SK-N-SH (cell line): Measurements from ENCODE around the gene EPHX1. TPM values are rescaled to one million over a fixed set of nuclear protein-coding genes. Genes with fewer than 3 reads are reported as not detected.

Source experiments
- CTCF ChIA-PET: fragments of 300-600, 350-600 bp; formaldehyde crosslinking; extraction: SDS; loops from one replicate; lab custom pipeline; 2021; lab: Yijun Ruan, JAX
- POLR2A ChIA-PET: fragments of 350-600 bp; sonication (Branson Sonifier 250); formaldehyde crosslinking; extraction: SDS; loops from one replicate; lab custom pipeline; 2020; ENCODE audit warnings: antibody characterized with exemption, inconsistent platforms; lab: Yijun Ruan, JAX
- DNase-seq: peaks from one replicate; pipeline ENCODE4 v3.0.0; 2012
- H2AFZ ChIP-seq: fragments of 200-600 bp; sonication (generic); 2 replicates; pipeline ENCODE4 v1.8.1; 2016; ENCODE audit warnings: antibody characterized with exemption, mild to moderate bottlenecking, low read depth
- H3F3A ChIP-seq: fragments of 200-600 bp; sonication (generic); replicated peaks from 2 replicates; pipeline ENCODE3; 2016; ENCODE audit warnings: antibody characterized with exemption, mild to moderate bottlenecking; ENCODE audit not compliant: insufficient read depth
- H3K27ac ChIP-seq, 2 experiments: fragments of 200-500 bp in 1 of 2; fragments of 200-600 bp in 1 of 2; sonication (Bioruptor generic) in 1 of 2; sonication (generic), shearing (Covaris generic) in 1 of 2; 2 replicates each; pipeline versions ENCODE4 v1.5.1 to v1.6.1; 2014 to 2016; ENCODE audit warnings: low read depth in 2 of 2, inconsistent platforms in 1 of 2, low read length in 1 of 2, mild to moderate bottlenecking in 1 of 2, mixed read lengths in 1 of 2
- H3K27me3 ChIP-seq: fragments of 200-600 bp; sonication (generic), shearing (Covaris generic); 2 replicates; pipeline ENCODE4 v1.6.1; 2016; ENCODE audit warnings: mixed run types; ENCODE audit not compliant: insufficient read depth
- H3K36me3 ChIP-seq, 2 experiments: fragments of 200-500 bp in 1 of 2; fragments of 200-600 bp in 1 of 2; sonication (Bioruptor generic) in 1 of 2; sonication (generic) in 1 of 2; replicated peaks in 1 of 2; 2 replicates each; pipeline versions ENCODE3 to v1.5.1; 2014 to 2016; ENCODE audit warnings: low read length in 1 of 2, mild to moderate bottlenecking in 1 of 2; ENCODE audit not compliant: insufficient read depth in 2 of 2, control insufficient read depth in 1 of 2
- H3K4me1 ChIP-seq, 2 experiments: fragments of 200-500 bp in 1 of 2; fragments of 200-600 bp in 1 of 2; sonication (Bioruptor generic) in 1 of 2; sonication (generic), shearing (Covaris generic) in 1 of 2; 2 replicates each; pipeline versions ENCODE4 v1.5.1 to v1.6.1; 2014 to 2016; ENCODE audit warnings: low read depth in 1 of 2, low read length in 1 of 2, mixed run types in 1 of 2; ENCODE audit not compliant: insufficient read depth in 2 of 2, control insufficient read depth in 1 of 2
- H3K4me2 ChIP-seq: fragments of 200-600 bp; sonication (generic), shearing (Covaris generic); 2 replicates; pipeline ENCODE4 v1.6.1; 2017; ENCODE audit warnings: mixed run types
- H3K4me3 ChIP-seq, 2 experiments: fragments of 200-500 bp in 1 of 2; fragments of 200-600 bp in 1 of 2; sonication (Bioruptor generic) in 1 of 2; sonication (generic), shearing (Covaris generic) in 1 of 2; 2 replicates each; pipeline versions ENCODE4 v1.5.1 to v1.8.1; 2014 to 2016; ENCODE audit warnings: low read depth in 2 of 2, inconsistent platforms in 1 of 2, low read length in 1 of 2, mild to moderate bottlenecking in 1 of 2, mixed read lengths in 1 of 2, moderate library complexity in 1 of 2
- H3K79me2 ChIP-seq: fragments of 200-600 bp; sonication (generic); 2 replicates; pipeline ENCODE4 v1.8.1; 2017; ENCODE audit warnings: mild to moderate bottlenecking; ENCODE audit not compliant: insufficient read depth
- H3K9ac ChIP-seq: fragments of 200-600 bp; sonication (generic); 2 replicates; pipeline ENCODE4 v1.6.1; 2017; ENCODE audit warnings: mixed run types
- H3K9me2 ChIP-seq: fragments of 200-600 bp; sonication (generic); 2 replicates; pipeline ENCODE4 v1.6.1; 2017; ENCODE audit warnings: mixed run types
- H3K9me3 ChIP-seq: fragments of 200-600 bp; sonication (generic); 2 replicates; pipeline ENCODE4 v1.6.1; 2017; ENCODE audit warnings: mixed run types, mild to moderate bottlenecking, moderate library complexity
- H4K20me1 ChIP-seq: fragments of 200-600 bp; sonication (generic); 2 replicates; pipeline ENCODE4 v1.6.1; 2017; ENCODE audit warnings: mild to moderate bottlenecking, mixed run types; ENCODE audit not compliant: insufficient read depth
- CTCF ChIP-seq: fragments of 200-600 bp; sonication (generic); IDR thresholded peaks from 2 replicates; pipeline ENCODE4 v1.6.1; 2017; ENCODE audit warnings: antibody characterized with exemption, mild to moderate bottlenecking, moderate library complexity
- ELF1 ChIP-seq: IDR thresholded peaks from 2 replicates; pipeline ENCODE4 v1.4.0; 2012
- EP300 ChIP-seq, 2 experiments: IDR thresholded peaks; 2 replicates each; pipeline versions ENCODE4 v1.4.0 to v1.6.1; 2012; ENCODE audit warnings: borderline replicate concordance in 1 of 2, low read depth in 1 of 2, low read length in 1 of 2
- EZH2phosphoT487 ChIP-seq: fragments of 200-600 bp; sonication (generic); IDR thresholded peaks from 2 replicates; pipeline ENCODE4 v1.6.1; 2017; ENCODE audit warnings: low read depth, mixed run types, mild to moderate bottlenecking, antibody characterized with exemption, moderate library complexity, borderline replicate concordance
- FOXJ3 ChIP-seq: sonication (generic); formaldehyde crosslinking; IDR thresholded peaks from 2 replicates; pipeline ENCODE4 v1.5.1; 2020; ENCODE audit warnings: mild to moderate bottlenecking, missing genetic modification reagents
- FOXM1 ChIP-seq: IDR thresholded peaks from 2 replicates; pipeline ENCODE4 v1.4.0; 2012; ENCODE audit warnings: low read depth, mild to moderate bottlenecking
- GABPA ChIP-seq: IDR thresholded peaks from 2 replicates; pipeline ENCODE4 v1.4.0; 2012; ENCODE audit warnings: low read depth, mild to moderate bottlenecking
- GATA2 ChIP-seq: sonication (generic); formaldehyde crosslinking; IDR thresholded peaks from 2 replicates; pipeline ENCODE4 v1.5.0; 2020; ENCODE audit warnings: mild to moderate bottlenecking, missing genetic modification reagents
- JUND ChIP-seq: IDR thresholded peaks from 2 replicates; pipeline ENCODE4 v1.4.0; 2012
- MAX ChIP-seq: IDR thresholded peaks from 2 replicates; pipeline ENCODE4 v1.4.0; 2012; ENCODE audit warnings: low read depth
- NFIC ChIP-seq: IDR thresholded peaks from 2 replicates; pipeline ENCODE4 v1.4.0; 2012; ENCODE audit warnings: borderline replicate concordance
- NRF1 ChIP-seq: IDR thresholded peaks from 2 replicates; pipeline ENCODE4 v1.6.1; 2012; ENCODE audit warnings: low read depth, mild to moderate bottlenecking, low read length
- RAD21 ChIP-seq: IDR thresholded peaks from 2 replicates; pipeline ENCODE4 v1.6.1; 2012; ENCODE audit warnings: mild to moderate bottlenecking, low read length
- REST ChIP-seq: IDR thresholded peaks from 2 replicates; pipeline ENCODE4 v1.6.1; 2012; ENCODE audit warnings: mild to moderate bottlenecking, low read depth, low read length, moderate library complexity
- RFX5 ChIP-seq: IDR thresholded peaks from 2 replicates; pipeline ENCODE4 v1.6.1; 2012; ENCODE audit warnings: mild to moderate bottlenecking, improper control_type of control experiment, low read length
- RXRA ChIP-seq: IDR thresholded peaks from 2 replicates; pipeline ENCODE4 v1.4.0; 2012; ENCODE audit warnings: low read depth, mild to moderate bottlenecking, borderline replicate concordance
- USF2 ChIP-seq: fragments of 150-350 bp; IDR thresholded peaks from 2 replicates; pipeline ENCODE4 v1.6.1; 2017; ENCODE audit warnings: antibody characterized with exemption, low read length, low read depth, borderline replicate concordance
- YY1 ChIP-seq: IDR thresholded peaks from 2 replicates; pipeline ENCODE4 v1.4.0; 2012; ENCODE audit warnings: low read depth, mild to moderate bottlenecking
- ZBTB33 ChIP-seq: IDR thresholded peaks from 2 replicates; pipeline ENCODE4 v1.4.0; 2012; ENCODE audit warnings: low read depth, borderline replicate concordance
- WGBS: methylation state at CpG from one replicate; pipeline ENCODE4 v1.1.6; 2017; ENCODE audit warnings: low lambda C conversion rate; 5-methylcytosine and 5-hydroxymethylcytosine counted together
- polyA plus RNA-seq, 3 experiments: library from polyadenylated mRNA; depleted of rRNA; stranded (reverse); fragments of >200 nt; gene quantifications; 2 replicates each; pipeline ENCODE4 v1.2.3, GENCODE V29; 2012

Gene EPHX1
- polyA plus RNA-seq, 1 of the 3 experiments (the other 2 are of a cell fraction), result 45.7 TPM

GRCh38 chr1:225771661-225772322, 38.1 kb upstream of the EPHX1 start:
- no peak for TF ChIP-seq FOXJ3
- no peak for TF ChIP-seq GATA2 (CRISPR knock-in tag)
- no peak for TF ChIP-seq USF2
- TF ChIP-seq GABPA, result no peak
- TF ChIP-seq RFX5, result no peak
- no peak for TF ChIP-seq JUND
- no peak for TF ChIP-seq MAX
- no peak for TF ChIP-seq YY1
- TF ChIP-seq CTCF, result no peak
- TF ChIP-seq RAD21, result no peak
- no peak for TF ChIP-seq FOXM1
- TF ChIP-seq RXRA, result no peak
- TF ChIP-seq NFIC, result no peak
- no peak for TF ChIP-seq EZH2phosphoT487
- TF ChIP-seq NRF1, result no peak
- TF ChIP-seq REST, result no peak
- TF ChIP-seq EP300 (IDR thresholded peaks at IDR 0.05; ENCODE audit: borderline replicate concordance in 1 of 2, low read depth in 1 of 2, low read length in 1 of 2), result no peak
- no peak for TF ChIP-seq ELF1
- TF ChIP-seq ZBTB33, result no peak
- 67% methylated on average over 4 of the region's 4 CpGs for whole genome bisulfite sequencing
- peak overlapping the region; percentile 39; the same call in 1 of the 2 replicates for H3K9ac ChIP-seq
- peaks cover 12% of the 10 kb centered on the region for H3F3A ChIP-seq
- H3K27me3 ChIP-seq, result no peaks in the 10 kb centered on the region
- peaks cover 27 to 49% of the 10 kb centered on the region in 2 experiments for H3K4me1 ChIP-seq
- H3K9me2 ChIP-seq, result no peaks in the 10 kb centered on the region
- POLR2A ChIA-PET, result interaction anchor here (1.8 kb wide), 1 partner anchor 119 kb away, joined by 12 read pairs; the partner anchor contains the start of gene ENAH
- CTCF ChIA-PET, result interaction anchor here (0.6 to 18.9 kb wide), 70 partner anchors 9 to 452 kb away, joined by 3 to 473 read pairs (median 5); partner anchors contain the start of genes ENAH and PYCR2
- H4K20me1 ChIP-seq, result no peaks in the 10 kb centered on the region
- no peak for DNase-seq
- 0 out of 4 replicates have a peak overlapping the region, but pooled peaks of 1 of the 2 experiments have one; percentile 39 for H3K4me3 ChIP-seq
- no peaks in the 10 kb centered on the region for H3K36me3 ChIP-seq
- peak overlapping the region; percentile 56 to 78 for H3K27ac ChIP-seq
- peak overlapping the region; percentile 15; the same call in 1 of the 2 replicates for H3K4me2 ChIP-seq
- peak overlapping the region; percentile 85 for H2AFZ ChIP-seq
- no peaks in the 10 kb centered on the region for H3K9me3 ChIP-seq
- H3K79me2 ChIP-seq, result no peaks in the 10 kb centered on the region
